ENCODE measurements around the gene PAXX.

DNA sequence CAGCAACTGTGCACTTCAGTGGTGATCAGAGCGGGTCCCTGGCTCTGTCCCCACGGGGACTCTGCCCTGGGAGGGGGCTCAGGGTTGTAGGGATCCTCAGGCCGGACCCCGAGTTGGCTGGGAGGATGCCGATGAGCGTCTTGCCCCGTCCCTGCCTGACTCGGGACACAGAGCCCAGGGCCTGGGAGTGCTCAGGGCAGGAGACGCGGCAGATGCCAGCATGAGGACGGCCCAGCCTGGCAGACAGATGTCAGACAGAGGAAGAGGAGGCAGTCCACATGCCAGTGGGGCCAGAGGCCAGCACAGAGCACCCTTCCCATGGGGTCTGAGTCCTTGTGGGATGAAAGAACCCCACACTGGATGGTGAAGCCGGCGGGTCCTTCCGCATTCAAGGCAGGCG lies 28.9 kb upstream of the PAXX start:
- TF ChIP-seq, protein P1, sequence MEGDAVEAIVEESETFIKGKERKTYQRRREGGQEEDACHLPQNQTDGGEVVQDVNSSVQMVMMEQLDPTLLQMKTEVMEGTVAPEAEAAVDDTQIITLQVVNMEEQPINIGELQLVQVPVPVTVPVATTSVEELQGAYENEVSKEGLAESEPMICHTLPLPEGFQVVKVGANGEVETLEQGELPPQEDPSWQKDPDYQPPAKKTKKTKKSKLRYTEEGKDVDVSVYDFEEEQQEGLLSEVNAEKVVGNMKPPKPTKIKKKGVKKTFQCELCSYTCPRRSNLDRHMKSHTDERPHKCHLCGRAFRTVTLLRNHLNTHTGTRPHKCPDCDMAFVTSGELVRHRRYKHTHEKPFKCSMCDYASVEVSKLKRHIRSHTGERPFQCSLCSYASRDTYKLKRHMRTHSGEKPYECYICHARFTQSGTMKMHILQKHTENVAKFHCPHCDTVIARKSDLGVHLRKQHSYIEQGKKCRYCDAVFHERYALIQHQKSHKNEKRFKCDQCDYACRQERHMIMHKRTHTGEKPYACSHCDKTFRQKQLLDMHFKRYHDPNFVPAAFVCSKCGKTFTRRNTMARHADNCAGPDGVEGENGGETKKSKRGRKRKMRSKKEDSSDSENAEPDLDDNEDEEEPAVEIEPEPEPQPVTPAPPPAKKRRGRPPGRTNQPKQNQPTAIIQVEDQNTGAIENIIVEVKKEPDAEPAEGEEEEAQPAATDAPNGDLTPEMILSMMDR (IDR thresholded peaks at IDR 0.05; ENCODE audit: low read depth, low read length): no peak
- TF ChIP-seq, protein P2, sequence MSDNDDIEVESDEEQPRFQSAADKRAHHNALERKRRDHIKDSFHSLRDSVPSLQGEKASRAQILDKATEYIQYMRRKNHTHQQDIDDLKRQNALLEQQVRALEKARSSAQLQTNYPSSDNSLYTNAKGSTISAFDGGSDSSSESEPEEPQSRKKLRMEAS (IDR thresholded peaks at IDR 0.05; ENCODE audit: low read depth, low read length): no peak
- TF ChIP-seq POLR2A (IDR thresholded peaks at IDR 0.05; ENCODE audit: extremely low read depth, insufficient read length) (no peak), MYC (IDR thresholded peaks at IDR 0.05; ENCODE audit: low read depth, low read length) (no peak)
